Daoy (cell line): Measurements from ENCODE around the gene DNAJC24. TPM values are rescaled to one million over a fixed set of nuclear protein-coding genes. Genes with fewer than 3 reads are reported as not detected.

Source experiments
- total RNA-seq: library from RNA; depleted of rRNA; stranded (reverse); fragments of >200 nt; shearing (Covaris generic); gene quantifications from 2 replicates; pipeline ENCODE4 v1.2.3, GENCODE V29; 2014; rRNA removed

The DNAJC24 gene
- total RNA-seq, 1 experiment from 2014 or later: 13.7 TPM

Other genes with a start within 250 kb of the DNAJC24 start
- 0.23 and 1.0 TPM in 2 replicates for gene DCDC1, start 121 bp upstream of the DNAJC24 start, total RNA-seq
- gene IMMP1L, start 139.8 kb downstream of the DNAJC24 start, total RNA-seq: 21.1 and 49.6 TPM in 2 replicates
- 24.1 and 28.9 TPM in 2 replicates for gene ELP4, start 139.9 kb downstream of the DNAJC24 start, total RNA-seq